H1 (cell line): ENCODE measurements around the gene BRD7. TPM values are rescaled to one million over a fixed set of nuclear protein-coding genes. Genes with fewer than 3 reads are reported as not detected.

Source experiments
- CTCF ChIA-PET: fragments of 300-600 bp; sonication (Branson Sonifier 250); formaldehyde crosslinking; loops from one replicate; lab custom pipeline; 2021; ENCODE audit not compliant: partially characterized antibody; lab: Charles Lee
- POLR2A ChIA-PET: fragments of 300-600 bp; sonication (Branson Sonifier 250); formaldehyde crosslinking; loops from one replicate; lab custom pipeline; 2021; ENCODE audit warnings: inconsistent platforms; ENCODE audit not compliant: partially characterized antibody; lab: Charles Lee
- DNase-seq, 2 experiments: peaks; one replicate each; pipeline versions ENCODE4 v3.0.0 to v3.0.0-alpha.2; 2010 to 2022; ENCODE audit warnings: low spot score in 2 of 2, low read depth in 1 of 2, mixed read lengths in 1 of 2
- FAIRE-seq: peaks from 2 replicates; lab custom pipeline; 2011; peaks lifted over from hg19 to GRCh38; lab: Jason Lieb, UNC
- H2AFZ ChIP-seq: 2 replicates; pipeline ENCODE4 v1.8.1; 2012; ENCODE audit warnings: low read length, inconsistent platforms
- H2AK5ac ChIP-seq: 2 replicates; pipeline ENCODE4 v1.6.1; 2013; ENCODE audit warnings: low read depth, low read length
- H2BK120ac ChIP-seq: replicated peaks from 2 replicates; pipeline ENCODE3; 2013; ENCODE audit warnings: low read depth, low read length, inconsistent platforms
- H2BK12ac ChIP-seq: 2 replicates; pipeline ENCODE4 v1.6.1; 2013; ENCODE audit warnings: low read depth, low read length
- H2BK15ac ChIP-seq: 2 replicates; pipeline ENCODE4 v1.6.1; 2013; ENCODE audit warnings: low read length
- H2BK20ac ChIP-seq: 2 replicates; pipeline ENCODE4 v1.6.1; 2013; ENCODE audit warnings: low read length
- H2BK5ac ChIP-seq: 2 replicates; pipeline ENCODE4 v1.6.1; 2013; ENCODE audit warnings: low read depth, low read length
- H3K14ac ChIP-seq: 2 replicates; pipeline ENCODE4 v1.6.1; 2013; ENCODE audit warnings: inconsistent platforms; ENCODE audit not compliant: insufficient read length
- H3K18ac ChIP-seq: 2 replicates; pipeline ENCODE4 v1.6.1; 2013; ENCODE audit warnings: low read length; ENCODE audit errors: extremely low read depth
- H3K23ac ChIP-seq: 2 replicates; pipeline ENCODE4 v1.6.1; 2013; ENCODE audit warnings: inconsistent platforms; ENCODE audit not compliant: insufficient read length
- H3K23me2 ChIP-seq: 2 replicates; pipeline ENCODE4 v1.6.1; 2013; ENCODE audit warnings: low read depth, low read length
- H3K27ac ChIP-seq: 2 replicates; pipeline ENCODE4 v1.6.1; 2011; ENCODE audit warnings: low read depth, low read length, inconsistent platforms
- H3K27me3 ChIP-seq, 4 experiments: replicated peaks in 1 of 4; 1 replicate in 1 of 4; 2 replicates in 3 of 4; pipeline versions ENCODE4 v1.6.1 to v1.8.1; 2011 to 2013; ENCODE audit warnings: low read length in 3 of 4, mild to moderate bottlenecking in 3 of 4, inconsistent platforms in 2 of 4, mixed read lengths in 2 of 4, moderate library complexity in 1 of 4; ENCODE audit not compliant: control insufficient read depth in 3 of 4, insufficient read depth in 3 of 4; ENCODE audit errors: extremely low read depth in 1 of 4
- H3K36me3 ChIP-seq, 4 experiments: 2 replicates each; pipeline versions ENCODE4 v1.6.1 to v1.8.1; 2011 to 2013; ENCODE audit warnings: mild to moderate bottlenecking in 4 of 4, low read length in 3 of 4, moderate library complexity in 2 of 4, control low read depth in 1 of 4, inconsistent platforms in 1 of 4; ENCODE audit not compliant: insufficient read depth in 4 of 4, control insufficient read depth in 2 of 4
- H3K4ac ChIP-seq: replicated peaks from 2 replicates; pipeline ENCODE3; 2013; ENCODE audit warnings: low read length, low read depth, mixed read lengths, inconsistent platforms; ENCODE audit not compliant: insufficient read length
- H3K4me1 ChIP-seq, 4 experiments: replicated peaks in 1 of 4; 1 replicate in 1 of 4; 2 replicates in 3 of 4; pipeline versions ENCODE4 v1.6.1 to v1.8.1; 2011 to 2013; ENCODE audit warnings: low read length in 3 of 4, inconsistent platforms in 2 of 4, mixed read lengths in 1 of 4; ENCODE audit not compliant: insufficient read depth in 4 of 4, control insufficient read depth in 3 of 4
- H3K4me2 ChIP-seq, 2 experiments: 2 replicates each; pipeline versions ENCODE4 v1.6.1 to v1.8.1; 2011 to 2013; ENCODE audit warnings: low read depth in 2 of 2, low read length in 2 of 2, control low read depth in 1 of 2, inconsistent platforms in 1 of 2, mild to moderate bottlenecking in 1 of 2; ENCODE audit not compliant: insufficient read depth in 1 of 2
- H3K4me3 ChIP-seq, 4 experiments: fragments of 200-600, 300-600 bp in 1 of 4; sonication (generic), shearing (Covaris generic), sonication (Bioruptor Twin) in 1 of 4; 2 replicates each; pipeline versions ENCODE4 v1.5.1 to v1.8.1; 2011 to 2016; ENCODE audit warnings: low read length in 4 of 4, low read depth in 3 of 4, control low read depth in 2 of 4, inconsistent platforms in 2 of 4, mild to moderate bottlenecking in 2 of 4, mixed read lengths in 1 of 4, moderate library complexity in 1 of 4; ENCODE audit not compliant: insufficient read depth in 2 of 4; ENCODE audit errors: extremely low read depth in 1 of 4
- H3K56ac ChIP-seq: replicated peaks from 2 replicates; pipeline ENCODE3; 2013; ENCODE audit warnings: low read depth, mild to moderate bottlenecking, mixed read lengths, low read length, inconsistent platforms; ENCODE audit not compliant: insufficient read length
- H3K79me1 ChIP-seq: 2 replicates; pipeline ENCODE4 v1.6.1; 2013; ENCODE audit warnings: low read depth, low read length, control low read depth
- H3K79me2 ChIP-seq, 2 experiments: 2 replicates each; pipeline versions ENCODE4 v1.6.1 to v1.8.1; 2012 to 2013; ENCODE audit warnings: low read length in 2 of 2, mild to moderate bottlenecking in 2 of 2, inconsistent platforms in 1 of 2; ENCODE audit not compliant: insufficient read depth in 2 of 2, control insufficient read depth in 1 of 2
- H3K9ac ChIP-seq, 4 experiments: replicated peaks in 1 of 4; 1 replicate in 1 of 4; 2 replicates in 3 of 4; pipeline versions ENCODE4 v1.6.1 to v1.8.1; 2011 to 2013; ENCODE audit warnings: low read depth in 3 of 4, low read length in 3 of 4, control low read depth in 2 of 4, mild to moderate bottlenecking in 2 of 4, moderate library complexity in 2 of 4, inconsistent platforms in 1 of 4; ENCODE audit errors: extremely low read depth in 1 of 4
- H3K9me3 ChIP-seq, 2 experiments: 2 replicates each; pipeline versions ENCODE4 v1.6.1 to v1.8.1; 2012 to 2013; ENCODE audit warnings: mild to moderate bottlenecking in 2 of 2, moderate library complexity in 2 of 2, control low read depth in 1 of 2, inconsistent platforms in 1 of 2, low read depth in 1 of 2, low read length in 1 of 2, mixed read lengths in 1 of 2; ENCODE audit not compliant: insufficient read depth in 2 of 2
- H4K20me1 ChIP-seq, 2 experiments: replicated peaks in 1 of 2; 2 replicates each; pipeline versions ENCODE3 to v1.8.1; 2011 to 2013; ENCODE audit warnings: inconsistent platforms in 2 of 2, low read length in 2 of 2, mild to moderate bottlenecking in 1 of 2; ENCODE audit not compliant: insufficient read depth in 2 of 2, control insufficient read depth in 1 of 2
- H4K5ac ChIP-seq: 2 replicates; pipeline ENCODE4 v1.6.1; 2013; ENCODE audit warnings: low read length, low read depth, mixed read lengths, inconsistent platforms; ENCODE audit not compliant: insufficient read length
- H4K8ac ChIP-seq: 2 replicates; pipeline ENCODE4 v1.8.0; 2013; ENCODE audit warnings: mild to moderate bottlenecking, moderate library complexity, low read length, inconsistent platforms; ENCODE audit not compliant: insufficient read depth; ENCODE audit errors: extremely low read depth
- H4K91ac ChIP-seq: replicated peaks from 2 replicates; pipeline ENCODE3; 2013; ENCODE audit warnings: low read length, mixed read lengths, inconsistent platforms; ENCODE audit not compliant: insufficient read length
- ASH2L ChIP-seq: fragments of 200-600, 300-600 bp; sonication (generic); IDR thresholded peaks from one replicate; pipeline ENCODE4 v1.7.1; 2017; ENCODE audit warnings: low read length
- CBX8 ChIP-seq: fragments of 300-800, 300-1000 bp; sonication (generic); IDR thresholded peaks from 2 replicates; pipeline ENCODE4 v1.7.1; 2016; ENCODE audit warnings: low read depth, low read length, borderline replicate concordance
- CTBP2 ChIP-seq: IDR thresholded peaks from 2 replicates; pipeline ENCODE4 v1.7.0; 2011; ENCODE audit warnings: borderline replicate concordance, mild to moderate bottlenecking, moderate library complexity, mixed read lengths, low read length; ENCODE audit not compliant: insufficient read depth, insufficient read length
- EP300 ChIP-seq, 2 experiments: IDR thresholded peaks; 1 replicate in 1 of 2; 2 replicates in 1 of 2; pipeline ENCODE4 v1.6.1; 2011 to 2012; ENCODE audit warnings: low read depth in 2 of 2, low read length in 2 of 2, mild to moderate bottlenecking in 2 of 2, borderline replicate concordance in 1 of 2, inconsistent platforms in 1 of 2, moderate library complexity in 1 of 2
- EZH2 ChIP-seq: fragments of 200-600 bp; sonication (generic); IDR thresholded peaks from 2 replicates; pipeline ENCODE4 v1.7.1; 2012; ENCODE audit warnings: low read depth, mild to moderate bottlenecking, moderate library complexity, low read length, inconsistent platforms; ENCODE audit not compliant: severe bottlenecking
- GABPA ChIP-seq: IDR thresholded peaks from 2 replicates; pipeline ENCODE4 v1.6.1; 2011; ENCODE audit warnings: mild to moderate bottlenecking, low read length, moderate library complexity, borderline replicate concordance; ENCODE audit not compliant: insufficient read depth
- RNF2 ChIP-seq: fragments of 200-900, 300-1000 bp; sonication (generic); IDR thresholded peaks from 2 replicates; pipeline ENCODE4 v1.7.1; 2016; ENCODE audit warnings: borderline replicate concordance, low read depth, mild to moderate bottlenecking, antibody characterized with exemption, low read length; ENCODE audit not compliant: poor library complexity, severe bottlenecking; ENCODE audit errors: missing control alignments
- RXRA ChIP-seq: IDR thresholded peaks from 2 replicates; pipeline ENCODE4 v1.6.1; 2011; ENCODE audit warnings: low read depth, mild to moderate bottlenecking, low read length, moderate library complexity; ENCODE audit not compliant: insufficient read depth
- SP2 ChIP-seq: IDR thresholded peaks from 2 replicates; pipeline ENCODE4 v1.6.1; 2012; ENCODE audit warnings: mild to moderate bottlenecking, low read length, inconsistent platforms
- TCF12 ChIP-seq: IDR thresholded peaks from 2 replicates; pipeline ENCODE4 v1.6.1; 2011; ENCODE audit warnings: low read depth, mild to moderate bottlenecking, low read length
- ZNF274 ChIP-seq: IDR thresholded peaks from 2 replicates; pipeline ENCODE4 v1.7.0; 2012; ENCODE audit warnings: low read length, borderline replicate concordance; ENCODE audit errors: extremely low read depth
- WGBS, 2 experiments: shearing (Covaris generic) in 1 of 2; methylation state at CpG; one replicate each; pipeline versions ENCODE4 v1.1.6 to v1.1.7; 2013 to 2015; ENCODE audit warnings: low lambda C conversion rate in 2 of 2, mixed read lengths in 2 of 2, inconsistent platforms in 1 of 2, low coverage in 1 of 2, missing lambda C conversion rate in 1 of 2; ENCODE audit not compliant: insufficient replicate concordance in 2 of 2, insufficient coverage in 1 of 2, insufficient read length in 1 of 2; ENCODE audit errors: extremely low coverage in 1 of 2, missing lambda C conversion rate in 1 of 2; 5-methylcytosine and 5-hydroxymethylcytosine counted together
- polyA plus RNA-seq, 7 experiments: library from polyadenylated mRNA; depleted of rRNA in 3 of 7; stranded (reverse) in 5 of 7; unstranded in 2 of 7; fragments of >200 nt in 5 of 7; fragments of 200-250 nt in 2 of 7; gene quantifications; 1 replicate in 5 of 7; 2 replicates in 1 of 7; 4 replicates in 1 of 7; pipeline versions ENCODE4 v1.2.1 to v1.2.3, GENCODE V29; 2011 to 2013; ENCODE audit warnings: missing spikeins in 2 of 7, mixed read lengths in 2 of 7
- total RNA-seq: library from RNA; stranded (reverse); fragmentation: NEBNext Ultra II Directional; extraction: Animal tissue kit (Norgen Biotek cat#: 25700); gene quantifications from 2 replicates; pipeline ENCODE4 v1.2.1, GENCODE V29; 2021

BRD7 gene
- total and polyA plus RNA-seq, 2 of the 8 experiments (the other 6 are each of a cell fraction or from before 2014, with no cell fraction given), result 42.5 to 120 TPM

DNA sequence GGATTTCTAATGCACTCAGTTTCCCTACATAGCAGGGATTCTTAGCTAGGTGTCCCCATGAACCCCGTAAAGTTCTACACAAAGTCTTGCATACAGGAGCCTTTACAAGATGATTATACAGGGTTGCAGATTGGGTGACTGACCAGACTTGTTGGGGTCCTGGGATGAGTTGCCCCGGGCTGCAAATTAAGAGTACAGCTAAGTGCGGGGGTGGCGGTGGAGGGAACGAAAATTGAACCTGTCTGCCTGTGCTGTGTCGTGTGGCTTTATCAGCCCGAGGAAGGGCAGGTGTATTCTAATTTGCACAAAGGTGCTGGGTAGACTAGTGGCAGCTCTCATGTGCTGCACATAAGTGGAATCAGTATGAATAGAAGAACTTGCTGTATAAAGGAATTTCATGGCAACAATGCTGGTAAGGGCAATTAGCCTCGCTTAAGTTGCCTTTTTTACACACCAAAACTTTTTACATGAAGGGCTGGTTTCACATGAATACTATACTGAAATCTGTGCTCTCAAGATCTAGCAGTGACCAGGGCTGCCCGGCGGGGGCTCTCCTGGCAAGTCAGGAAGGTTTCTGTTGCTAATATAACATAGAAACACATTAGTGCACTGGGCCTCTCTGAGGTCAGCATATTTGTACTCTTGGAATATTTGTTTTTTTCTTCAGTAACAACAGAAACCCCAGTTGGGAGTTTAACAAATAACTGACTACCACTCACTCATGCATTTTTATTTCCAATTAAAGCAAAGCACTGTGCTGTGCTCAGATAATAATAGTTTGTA is 51.7 kb downstream of the BRD7 start:
- FAIRE-seq, result no peak
- POLR2A ChIA-PET, result no interaction called here
- no peak for DNase-seq
- TF ChIP-seq SP2 (no peak), TCF12 (no peak), CTBP2 (no peak), CBX8 (no peak), RNF2 (no peak), RXRA (no peak), ASH2L (no peak), GABPA (no peak), EZH2 (no peak), ZNF274 (no peak), EP300 (IDR thresholded peaks at IDR 0.05; ENCODE audit: borderline replicate concordance in 1 of 2, low read depth in 2 of 2, low read length in 2 of 2) (no peak)

More for the DNA sequence above, 51.7 kb downstream of the BRD7 start:
- CTCF ChIA-PET, result interaction anchor here (1.3 to 5.7 kb wide), 4 partner anchors 9 to 43 kb away, joined by 4 to 38 read pairs (median 4); no protein-coding TSS in a partner anchor
- Histone ChIP-seq H4K91ac (no peak overlapping the region), H3K27me3 (no peaks in the 10 kb centered on the region), H2BK12ac (no peak overlapping the region), H2AFZ (no peak overlapping the region), H4K20me1 (peaks cover 3 to 4% of the 10 kb centered on the region in 2 experiments), H3K27ac (no peak overlapping the region), H3K9me3 (no peaks in the 10 kb centered on the region), H2BK120ac (no peak overlapping the region), H4K5ac (no peak overlapping the region), H3K4ac (no peak overlapping the region), H3K18ac (no peak overlapping the region), H3K4me1 (no peaks in the 10 kb centered on the region; a peak in 1 of 7 replicates), H3K23me2 (no peaks in the 10 kb centered on the region), H3K4me2 (no peak overlapping the region), H3K79me2 (no peaks in the 10 kb centered on the region), H3K79me1 (no peaks in the 10 kb centered on the region; the same call in 1 of the 2 replicates), H4K8ac (no peak overlapping the region), H3K9ac (no peak overlapping the region), H2AK5ac (no peak overlapping the region), H3K4me3 (no peak overlapping the region), H2BK15ac (no peak overlapping the region), H3K56ac (no peak overlapping the region), H3K23ac (no peak overlapping the region), H2BK5ac (no peak overlapping the region), H2BK20ac (no peak overlapping the region), H3K14ac (no peak overlapping the region), H3K36me3 (peaks cover 12 to 78% (median 40%) of the 10 kb centered on the region in 4 experiments)
- 89% methylated on average over 10 of the region's 10 CpGs; no CpG with 5 or more reads in 1 of the 2 experiments for WGBS, 2 experiments
